Liver (tissue), 9 donors: ENCODE data around the gene ACTRT2. TPM values are rescaled to one million over a fixed set of nuclear protein-coding genes. Genes with fewer than 3 reads are reported as not detected.

Experiments
- DNase-seq: peaks from one replicate; pipeline ENCODE4 v3.0.0-alpha.2; 2017; ENCODE audit warnings: low spot score
- H3K27ac ChIP-seq, 2 donors: one replicate each; pipeline ENCODE4 v1.7.0; 2013; ENCODE audit warnings: inconsistent platforms in 2 of 2, low read length in 2 of 2, control low read depth in 1 of 2, low read depth in 1 of 2, mild to moderate bottlenecking in 1 of 2
- H3K27me3 ChIP-seq, 4 donors: one replicate each; pipeline versions ENCODE4 v1.6.1 to v1.7.0; 2013; ENCODE audit warnings: low read length in 3 of 4, inconsistent platforms in 1 of 4, mild to moderate bottlenecking in 1 of 4, moderate library complexity in 1 of 4; ENCODE audit not compliant: control insufficient read depth in 4 of 4, insufficient read depth in 4 of 4
- H3K36me3 ChIP-seq, 4 donors: one replicate each; pipeline versions ENCODE4 v1.6.1 to v1.7.0; 2013; ENCODE audit warnings: low read length in 3 of 4, mild to moderate bottlenecking in 3 of 4, low read depth in 1 of 4, moderate library complexity in 1 of 4; ENCODE audit not compliant: control insufficient read depth in 4 of 4, insufficient read depth in 3 of 4
- H3K4me1 ChIP-seq, 4 donors: one replicate each; pipeline versions ENCODE4 v1.6.1 to v1.7.0; 2013; ENCODE audit warnings: low read length in 3 of 4, mild to moderate bottlenecking in 3 of 4, moderate library complexity in 1 of 4; ENCODE audit not compliant: control insufficient read depth in 4 of 4, insufficient read depth in 4 of 4
- H3K4me3 ChIP-seq, 3 donors: one replicate each; pipeline versions ENCODE4 v1.6.1 to v1.7.0; 2013; ENCODE audit warnings: low read length in 3 of 3, control low read depth in 1 of 3, low read depth in 1 of 3, mild to moderate bottlenecking in 1 of 3
- H3K9ac ChIP-seq, 2 donors: one replicate each; pipeline ENCODE4 v1.7.0; 2013; ENCODE audit warnings: low read length in 2 of 2, mild to moderate bottlenecking in 2 of 2, moderate library complexity in 2 of 2, control low read depth in 1 of 2, low read depth in 1 of 2
- H3K9me3 ChIP-seq, 4 donors: one replicate each; pipeline versions ENCODE4 v1.6.1 to v1.7.0; 2013; ENCODE audit warnings: low read length in 3 of 4; ENCODE audit not compliant: control insufficient read depth in 4 of 4
- CTCF ChIP-seq: fragments of 150-350 bp; IDR thresholded peaks from 2 replicates; pipeline ENCODE4 v1.5.1; 2017; ENCODE audit warnings: improper control_type of control experiment, low read depth, low read length; ENCODE audit not compliant: missing input control
- EGR1 ChIP-seq, 2 donors: IDR thresholded peaks; 2 replicates each; pipeline ENCODE4 v1.6.1; 2016 to 2018; ENCODE audit warnings: antibody characterized with exemption in 2 of 2, low read depth in 2 of 2
- FOXA1 ChIP-seq: IDR thresholded peaks from 2 replicates; pipeline ENCODE4 v1.6.1; 2016; ENCODE audit warnings: antibody characterized with exemption
- GABPA ChIP-seq, 2 donors: IDR thresholded peaks in 1 of 2; conservative IDR thresholded peaks in 1 of 2; 2 replicates each; pipeline ENCODE4 v1.6.1; 2016; ENCODE audit warnings: antibody characterized with exemption in 2 of 2, mild to moderate bottlenecking in 1 of 2, moderate library complexity in 1 of 2
- HNF4A ChIP-seq, 2 donors: conservative IDR thresholded peaks; 2 replicates each; pipeline ENCODE4 v1.6.1; 2016; ENCODE audit warnings: antibody characterized with exemption in 2 of 2, mild to moderate bottlenecking in 2 of 2
- HNF4G ChIP-seq: IDR thresholded peaks from 2 replicates; pipeline ENCODE4 v1.6.1; 2016; ENCODE audit warnings: antibody characterized with exemption
- JUND ChIP-seq, 2 donors: IDR thresholded peaks; 2 replicates each; pipeline ENCODE4 v1.6.1; 2016; ENCODE audit warnings: antibody characterized with exemption in 2 of 2
- RAD21 ChIP-seq, 2 donors: IDR thresholded peaks; 2 replicates each; pipeline ENCODE4 v1.6.1; 2016; ENCODE audit warnings: antibody characterized with exemption in 2 of 2, mild to moderate bottlenecking in 2 of 2
- RXRA ChIP-seq, 2 donors: IDR thresholded peaks; 2 replicates each; pipeline ENCODE4 v1.6.1; 2017 to 2018; ENCODE audit warnings: antibody characterized with exemption in 2 of 2, mild to moderate bottlenecking in 1 of 2
- SP1 ChIP-seq: IDR thresholded peaks from 2 replicates; pipeline ENCODE4 v1.6.1; 2018; ENCODE audit warnings: antibody characterized with exemption, mild to moderate bottlenecking
- WGBS: extraction: QIAGEN DNeasy Blood & Tissue Kit; methylation state at CpG from one replicate; pipeline ENCODE4 v1.1.7; 2013; 5-methylcytosine and 5-hydroxymethylcytosine counted together
- polyA plus RNA-seq, 2 donors: library from polyadenylated mRNA; stranded (reverse) in 1 of 2; unstranded in 1 of 2; fragments of 200-250 nt in 1 of 2; fragments of >200 nt in 1 of 2; fragmentation: Nextera tagmentation in 1 of 2; extraction: Ambion mirVana in 1 of 2; gene quantifications; one replicate each; pipeline versions ENCODE4 v1.2.1 to v1.2.3, GENCODE V29; 2013 to 2015
- total RNA-seq, 2 donors: library from RNA; depleted of rRNA; stranded (reverse); fragments of >200 nt; gene quantifications; one replicate each; pipeline ENCODE4 v1.2.3, GENCODE V29; 2014
- donor health status: healthy.
- donor health status: healthy.
- donor health status: healthy.
- donor health status: healthy.
- donor health status: healthy.

Gene ACTRT2
- total and polyA plus RNA-seq, 4 donors = not detected

- TF ChIP-seq CTCF (no peak), HNF4A (conservative IDR thresholded peaks at IDR 0.05) (no peak), JUND (IDR thresholded peaks at IDR 0.05) (no peak), RAD21 (IDR thresholded peaks at IDR 0.05) (no peak)
Observed at GRCh38 chr1:3061566-3061965, 40.3 kb downstream of the ACTRT2 start (continued).

DNA sequence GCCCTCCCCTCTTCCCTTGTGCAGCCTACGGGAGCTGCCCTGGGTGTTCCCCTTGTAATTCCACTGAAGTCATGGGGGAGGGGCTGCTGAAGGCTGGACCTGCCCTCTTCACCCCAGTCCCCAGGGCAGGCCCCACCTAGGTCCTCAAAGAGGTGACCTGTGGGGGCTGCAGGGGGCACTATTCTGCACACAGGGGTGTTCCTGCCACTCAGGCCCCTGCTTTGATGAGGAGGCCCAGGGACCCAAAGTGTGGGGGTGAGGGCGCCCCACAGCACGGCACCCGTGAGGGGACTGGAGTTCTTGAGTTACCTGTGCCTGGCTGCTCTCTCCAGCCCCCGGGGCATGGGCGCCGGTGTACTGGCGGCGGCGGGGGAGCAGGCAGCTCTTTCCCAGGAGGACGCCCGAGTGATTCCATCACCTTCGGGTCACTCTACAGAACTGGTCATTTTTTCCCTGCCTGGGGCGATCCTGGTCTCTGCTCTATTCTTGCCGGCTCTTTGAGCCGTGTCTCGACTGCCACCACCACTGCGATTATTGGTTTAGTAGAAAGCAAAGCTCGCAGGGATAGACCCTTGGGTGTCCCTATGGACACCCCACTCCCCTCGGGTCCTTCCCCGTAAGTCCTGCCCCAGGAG lies 40.8 kb downstream of the ACTRT2 start:
- Histone ChIP-seq H3K9me3 (no peaks in the 10 kb centered on the region), H3K4me3 (no peak overlapping the region), H3K27ac (no peak overlapping the region), H3K27me3 (peaks cover 0 to 16% (median 8%) of the 10 kb centered on the region in 4 donors), H3K36me3 (no peaks in the 10 kb centered on the region), H3K9ac (no peak overlapping the region), H3K4me1 (peaks cover 4 to 7% (median 5%) of the 10 kb centered on the region in 4 donors)
- no peak for DNase-seq
- WGBS = 26% methylated on average over 21 of the region's 21 CpGs
- TF ChIP-seq HNF4G = no peak
- TF ChIP-seq RXRA (IDR thresholded peaks at IDR 0.05) = no peak
- TF ChIP-seq JUND (IDR thresholded peaks at IDR 0.05) = no peak
- no peak for TF ChIP-seq FOXA1
- no peak for TF ChIP-seq GABPA (IDR thresholded peaks at IDR 0.05 in 1 of 2, conservative IDR thresholded peaks at IDR 0.05 in 1 of 2)
- no peak for TF ChIP-seq CTCF
- no peak for TF ChIP-seq EGR1 (IDR thresholded peaks at IDR 0.05; ENCODE audit: low read depth in 2 of 2)

DNA sequence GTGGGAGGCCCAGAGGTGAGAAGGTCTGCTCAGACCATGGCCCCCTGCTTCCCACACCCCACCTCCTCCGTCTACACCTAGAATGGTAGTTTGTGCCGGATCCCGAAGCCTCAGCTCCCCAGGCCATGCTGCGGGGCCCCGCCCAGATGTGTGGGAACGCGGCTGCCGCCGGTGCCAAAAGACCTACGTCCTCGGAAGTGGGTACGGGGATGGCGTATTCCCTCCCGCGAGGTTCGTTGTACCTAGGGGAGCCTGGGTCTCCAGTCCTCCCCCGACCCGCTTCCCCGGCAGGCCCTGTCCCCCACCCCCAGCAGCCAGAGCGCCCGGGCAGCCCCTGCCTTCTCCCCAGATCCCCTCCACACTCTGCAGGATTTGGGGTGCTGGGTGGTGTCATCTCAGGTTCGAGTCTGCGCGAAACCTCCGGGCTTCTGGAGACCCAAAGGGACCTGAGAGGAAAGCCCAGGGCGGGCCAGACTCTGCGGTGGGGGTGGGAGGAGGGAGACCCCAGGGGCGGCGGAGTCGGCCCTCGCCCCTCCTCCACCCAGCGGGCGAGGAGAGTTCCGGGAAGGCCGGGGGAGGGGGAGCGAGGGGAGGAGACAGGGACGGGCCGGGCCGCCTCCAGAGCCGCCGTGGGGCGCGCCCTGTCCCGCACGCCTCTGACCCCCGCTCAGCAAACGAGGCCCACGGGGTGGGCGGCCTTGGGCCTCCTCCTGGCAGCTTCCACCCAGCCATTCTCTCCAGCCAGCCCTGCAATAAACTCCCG lies 41.5 kb downstream of the ACTRT2 start:
- Histone ChIP-seq H3K9me3 (no peaks in the 10 kb centered on the region), H3K4me1 (peaks cover 5 to 9% (median 7%) of the 10 kb centered on the region in 4 donors), H3K9ac (no peak overlapping the region), H3K4me3 (no peak overlapping the region), H3K27ac (no peak overlapping the region), H3K27me3 (peaks cover 0 to 19% (median 7%) of the 10 kb centered on the region in 4 donors), H3K36me3 (no peaks in the 10 kb centered on the region)
- no peak for DNase-seq
- WGBS = 20% methylated on average over 50 of the region's 50 CpGs
- TF ChIP-seq CTCF = no peak
- TF ChIP-seq EGR1 (IDR thresholded peaks at IDR 0.05; ENCODE audit: low read depth in 2 of 2) = no peak
- TF ChIP-seq SP1 = no peak
